Thymus (tissue), 11 donors: Measurements from ENCODE around the gene PKNOX2. TPM values are rescaled to one million over a fixed set of nuclear protein-coding genes. Genes with fewer than 3 reads are reported as not detected.

ENCODE experiments used
- DNase-seq, 9 donors: peaks; one replicate each; pipeline ENCODE4 v3.0.0-alpha.2; 2013; ENCODE audit warnings: low spot score in 9 of 9, low read depth in 6 of 9, missing footprints in 1 of 9
- H3K27ac ChIP-seq, 2 donors: one replicate each; pipeline ENCODE4 v1.5.1; 2013; ENCODE audit warnings: control low read depth in 1 of 2, low read depth in 1 of 2, low read length in 1 of 2, mild to moderate bottlenecking in 1 of 2, moderate library complexity in 1 of 2
- H3K27me3 ChIP-seq, 2 donors: one replicate each; pipeline ENCODE4 v1.5.1; 2013; ENCODE audit warnings: low read length in 1 of 2; ENCODE audit not compliant: control insufficient read depth in 2 of 2, insufficient read depth in 1 of 2
- H3K36me3 ChIP-seq, 2 donors: one replicate each; pipeline ENCODE4 v1.5.1; 2013; ENCODE audit warnings: low read length in 1 of 2, mild to moderate bottlenecking in 1 of 2, moderate library complexity in 1 of 2; ENCODE audit not compliant: control insufficient read depth in 2 of 2, insufficient read depth in 2 of 2
- H3K4me1 ChIP-seq, 2 donors: one replicate each; pipeline ENCODE4 v1.5.1; 2013; ENCODE audit warnings: low read length in 2 of 2; ENCODE audit not compliant: control insufficient read depth in 2 of 2, insufficient read depth in 2 of 2
- H3K4me3 ChIP-seq, 2 donors: one replicate each; pipeline ENCODE4 v1.5.1; 2013; ENCODE audit warnings: low read length in 2 of 2, control low read depth in 1 of 2, mild to moderate bottlenecking in 1 of 2
- H3K9me3 ChIP-seq, 2 donors: one replicate each; pipeline ENCODE4 v1.5.1; 2013; ENCODE audit warnings: low read length in 1 of 2, mild to moderate bottlenecking in 1 of 2; ENCODE audit not compliant: control insufficient read depth in 2 of 2, insufficient read depth in 1 of 2
- WGBS: extraction: QIAGEN DNeasy Blood & Tissue Kit; methylation state at CpG from one replicate; pipeline ENCODE4 v1.1.7; 2013; 5-methylcytosine and 5-hydroxymethylcytosine counted together
- polyA plus RNA-seq: library from polyadenylated mRNA; stranded (reverse); fragments of 200-250 nt; gene quantifications from one replicate; pipeline ENCODE4 v1.2.3, GENCODE V29; 2013
- total RNA-seq: library from RNA; stranded (reverse); fragments of 120-200 nt; gene quantifications from one replicate; pipeline ENCODE4 v1.2.4, GENCODE V29; 2013
- donor health status: healthy.

PKNOX2 gene
- total and polyA plus RNA-seq, 2 donors = 1.3 to 2.2 TPM

DNA sequence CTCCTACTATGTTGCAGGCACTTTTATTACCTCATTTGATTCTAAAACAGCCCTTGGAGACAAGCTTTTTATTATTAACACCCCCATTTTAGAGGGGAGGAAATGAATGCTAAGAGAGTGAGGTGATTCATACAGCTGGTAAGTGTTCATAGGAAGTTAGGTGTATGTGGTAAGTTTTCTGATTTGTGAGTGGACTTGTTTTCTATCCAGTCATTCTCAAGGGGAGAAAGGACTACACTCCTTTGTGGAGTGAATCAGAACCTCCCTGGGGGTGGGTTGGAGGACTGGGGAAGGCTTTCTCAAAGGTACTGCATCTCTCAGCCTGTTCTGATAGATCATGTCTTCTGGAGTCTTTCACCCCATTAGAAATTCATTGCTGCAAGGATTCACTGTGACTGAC, 23.5 kb downstream of the PKNOX2 start:
- Histone ChIP-seq H3K9me3 (peaks cover 0 to 3% of the 10 kb centered on the region in 2 donors), H3K4me3 (no peak overlapping the region), H3K27ac (no peak overlapping the region), H3K27me3 (peaks cover 0 to 27% of the 10 kb centered on the region in 2 donors), H3K36me3 (no peaks in the 10 kb centered on the region), H3K4me1 (no peaks in the 10 kb centered on the region)
- no peak for DNase-seq

DNA sequence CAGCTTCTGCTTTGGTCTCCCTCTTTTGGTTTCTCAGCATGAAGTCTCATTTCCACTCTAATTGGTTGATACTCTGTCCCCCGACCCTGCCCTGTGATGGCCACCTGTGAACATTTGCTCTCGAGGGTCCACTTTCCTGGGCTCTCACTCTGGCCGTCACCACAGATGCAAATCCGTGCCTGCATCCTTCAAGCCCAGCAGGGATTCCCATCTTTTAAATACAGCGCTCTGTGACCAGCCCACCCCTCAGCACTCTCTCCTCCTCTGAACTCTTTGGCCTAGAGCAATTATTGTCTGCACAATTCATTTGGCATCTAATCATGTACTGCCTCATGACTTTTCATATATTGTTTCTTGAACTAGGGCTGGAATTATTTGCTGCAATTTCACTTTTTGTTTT, 26.0 kb downstream of the PKNOX2 start:
- H3K9me3 ChIP-seq = peaks cover 0 to 3% of the 10 kb centered on the region in 2 donors
- no peaks in the 10 kb centered on the region for H3K4me1 ChIP-seq
- DNase-seq = no peak
- no peak overlapping the region for H3K4me3 ChIP-seq
- H3K36me3 ChIP-seq = no peaks in the 10 kb centered on the region
- H3K27me3 ChIP-seq = peaks cover 0 to 23% of the 10 kb centered on the region in 2 donors
- no peak overlapping the region for H3K27ac ChIP-seq
- WGBS = 57% methylated on average over 5 of the region's 5 CpGs

DNA sequence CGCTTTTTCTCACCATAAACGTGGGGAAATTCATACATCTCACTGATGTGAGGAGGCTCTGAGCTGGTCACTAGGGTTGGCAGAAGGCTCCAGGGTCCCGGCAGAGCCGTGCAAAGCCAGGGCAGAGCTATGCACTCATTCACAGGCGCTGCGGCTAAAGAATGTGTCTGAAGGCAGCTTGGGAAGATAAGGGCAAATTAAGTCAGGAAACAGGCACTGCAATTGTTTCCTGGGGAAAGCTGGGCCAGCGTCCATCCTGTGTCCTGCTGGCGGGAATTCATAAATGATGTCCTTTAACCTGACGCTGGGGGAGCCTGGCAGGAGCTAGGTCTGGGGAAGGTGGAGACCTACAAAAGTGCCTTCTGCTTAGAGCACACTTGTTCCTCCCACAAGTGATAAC, 27.6 kb downstream of the PKNOX2 start:
- Histone ChIP-seq H3K36me3 (no peaks in the 10 kb centered on the region), H3K9me3 (peaks cover 0 to 3% of the 10 kb centered on the region in 2 donors), H3K4me3 (no peak overlapping the region), H3K27ac (no peak overlapping the region), H3K27me3 (peaks cover 0 to 23% of the 10 kb centered on the region in 2 donors), H3K4me1 (no peaks in the 10 kb centered on the region)
- WGBS = 10% methylated on average over 9 of the region's 9 CpGs
- DNase-seq = no peak

DNA sequence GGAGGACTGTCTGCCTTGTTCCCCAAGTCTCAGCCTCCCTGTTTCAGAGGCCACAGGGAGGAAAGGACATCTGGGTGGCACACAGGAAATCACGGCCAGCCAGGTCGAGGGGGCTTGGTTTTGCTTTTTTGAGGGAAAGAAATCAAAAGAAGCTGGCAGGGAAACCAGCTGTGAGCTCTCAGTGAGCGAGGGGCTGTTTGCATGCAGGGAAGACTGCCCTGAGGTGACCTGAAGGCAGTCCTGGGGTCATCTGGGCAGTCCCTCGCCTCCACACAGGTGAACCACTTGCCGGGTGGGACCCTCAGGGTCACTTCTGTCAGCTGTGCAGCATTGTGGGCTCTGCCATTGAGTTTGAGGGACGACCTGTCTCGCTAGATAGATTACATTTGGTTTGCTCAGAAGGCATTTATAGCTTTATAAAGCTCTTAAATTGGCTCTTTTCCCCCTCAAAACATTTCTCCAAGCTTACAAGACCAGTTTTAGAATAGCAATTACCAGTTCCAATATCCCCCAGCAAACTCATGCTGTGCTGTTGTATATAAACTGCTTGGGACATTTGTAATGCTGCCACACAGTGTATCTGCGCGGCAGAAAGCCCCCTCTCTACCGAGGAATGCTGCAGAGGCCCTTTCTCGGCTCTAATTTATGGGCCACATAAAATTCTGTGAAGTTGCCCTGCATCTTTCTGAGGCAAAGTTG, 28.3 kb downstream of the PKNOX2 start:
- Histone ChIP-seq H3K36me3 (no peaks in the 10 kb centered on the region), H3K4me3 (no peak overlapping the region), H3K9me3 (peaks cover 0 to 3% of the 10 kb centered on the region in 2 donors), H3K4me1 (no peaks in the 10 kb centered on the region), H3K27me3 (peaks cover 0 to 23% of the 10 kb centered on the region in 2 donors), H3K27ac (no peak overlapping the region)
- no peak for DNase-seq
- 73% methylated on average over 11 of the region's 11 CpGs for WGBS

DNA sequence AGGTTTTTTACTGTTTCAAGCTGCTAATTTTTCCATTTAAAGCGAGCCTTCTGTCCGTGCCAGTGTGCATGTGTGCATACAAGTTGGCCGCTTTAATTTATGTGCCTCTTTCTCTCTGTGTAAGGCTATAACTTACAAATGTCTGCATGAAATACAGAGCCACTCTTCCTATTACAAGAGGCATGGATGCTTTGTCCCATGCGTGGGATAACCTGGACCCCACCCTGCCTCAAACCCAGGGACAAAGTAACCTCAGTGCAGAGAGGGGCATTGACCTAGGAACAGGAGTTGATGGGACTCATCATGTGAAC, 28.8 kb downstream of the PKNOX2 start:
- Histone ChIP-seq H3K27ac (no peak overlapping the region), H3K36me3 (no peaks in the 10 kb centered on the region), H3K4me1 (no peaks in the 10 kb centered on the region), H3K9me3 (peaks cover 0 to 3% of the 10 kb centered on the region in 2 donors), H3K27me3 (peaks cover 0 to 23% of the 10 kb centered on the region in 2 donors), H3K4me3 (no peak overlapping the region)
- 95% methylated on average over 4 of the region's 4 CpGs for WGBS
- DNase-seq = no peak

DNA sequence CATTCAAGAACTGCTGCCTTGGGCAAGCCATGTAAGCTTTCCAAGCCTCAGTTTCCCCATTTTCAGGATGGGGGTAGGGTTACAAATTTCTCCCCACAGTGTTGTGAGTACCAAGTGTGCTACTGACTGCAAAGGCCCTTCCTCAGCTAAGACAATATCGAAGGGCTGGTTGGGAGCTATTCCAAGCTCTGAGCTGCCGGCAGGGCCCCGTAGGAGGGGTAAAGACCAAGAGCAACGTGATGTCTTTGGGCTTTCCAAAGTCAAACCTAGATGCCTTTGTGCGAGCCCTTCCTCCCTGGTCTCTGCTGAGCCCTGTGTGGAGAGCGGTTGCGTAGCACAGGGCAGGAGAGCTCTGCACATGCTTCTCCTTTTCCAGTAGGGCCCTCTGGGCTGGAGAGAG, 29.3 kb downstream of the PKNOX2 start:
- Histone ChIP-seq H3K36me3 (no peaks in the 10 kb centered on the region), H3K27ac (no peak overlapping the region), H3K27me3 (peaks cover 0 to 21% of the 10 kb centered on the region in 2 donors), H3K4me1 (no peaks in the 10 kb centered on the region), H3K9me3 (peaks cover 0 to 3% of the 10 kb centered on the region in 2 donors), H3K4me3 (no peak overlapping the region)
- 82% methylated on average over 7 of the region's 7 CpGs for WGBS
- no peak for DNase-seq

DNA sequence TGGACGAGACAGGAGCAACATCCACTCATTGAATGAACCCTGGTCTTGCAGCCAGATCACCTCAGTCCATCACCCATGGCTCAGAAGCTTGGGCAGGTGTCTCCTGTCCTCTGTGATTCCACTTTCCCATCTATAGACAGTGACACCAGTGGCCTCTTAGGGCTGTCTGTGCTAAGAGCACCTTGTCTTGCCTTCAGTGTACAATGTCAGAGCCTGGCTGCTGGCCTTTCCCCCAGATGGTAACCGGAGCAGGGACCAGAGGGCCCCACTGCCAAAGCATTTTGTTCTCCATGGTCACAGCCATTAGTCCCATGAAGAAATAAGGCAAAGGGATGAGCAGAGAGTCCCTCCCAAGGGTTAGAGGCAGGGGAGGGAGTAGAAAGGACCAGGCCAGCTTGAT, 35.4 kb downstream of the PKNOX2 start:
- 90% methylated on average over 2 of the region's 2 CpGs for WGBS
- Histone ChIP-seq H3K4me3 (no peak overlapping the region), H3K4me1 (peaks cover 0 to 3% of the 10 kb centered on the region in 2 donors), H3K36me3 (no peaks in the 10 kb centered on the region), H3K27ac (no peak overlapping the region), H3K9me3 (peaks cover 0 to 1% of the 10 kb centered on the region in 2 donors), H3K27me3 (peaks cover 0 to 8% of the 10 kb centered on the region in 2 donors)
- DNase-seq = no peak

DNA sequence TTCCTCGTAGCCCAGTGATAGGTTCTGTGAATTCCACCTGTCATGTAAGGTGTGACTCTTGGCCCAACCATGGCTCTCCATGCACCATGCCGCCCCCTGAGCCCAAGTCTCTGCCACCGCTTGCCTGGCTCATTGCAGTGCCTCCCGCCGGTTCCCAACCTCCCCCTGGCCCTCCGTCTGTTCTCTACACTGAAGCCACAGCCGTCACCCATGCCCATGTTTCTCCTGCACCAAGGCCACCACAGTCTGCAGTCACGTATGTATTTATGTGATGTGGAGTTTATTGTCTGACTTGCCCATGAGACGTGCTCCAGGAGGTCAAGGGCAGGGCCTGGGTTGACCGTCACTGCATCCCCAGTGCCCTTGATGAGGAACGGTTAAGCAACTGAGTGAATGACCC, 35.9 kb downstream of the PKNOX2 start:
- 97% methylated on average over 11 of the region's 11 CpGs for WGBS
- peaks cover 0 to 8% of the 10 kb centered on the region in 2 donors for H3K27me3 ChIP-seq
- no peaks in the 10 kb centered on the region for H3K36me3 ChIP-seq
- peaks cover 0 to 1% of the 10 kb centered on the region in 2 donors for H3K9me3 ChIP-seq
- peaks cover 0 to 3% of the 10 kb centered on the region in 2 donors for H3K4me1 ChIP-seq
- no peak overlapping the region for H3K27ac ChIP-seq
- no peak for DNase-seq
- no peak overlapping the region for H3K4me3 ChIP-seq

DNA sequence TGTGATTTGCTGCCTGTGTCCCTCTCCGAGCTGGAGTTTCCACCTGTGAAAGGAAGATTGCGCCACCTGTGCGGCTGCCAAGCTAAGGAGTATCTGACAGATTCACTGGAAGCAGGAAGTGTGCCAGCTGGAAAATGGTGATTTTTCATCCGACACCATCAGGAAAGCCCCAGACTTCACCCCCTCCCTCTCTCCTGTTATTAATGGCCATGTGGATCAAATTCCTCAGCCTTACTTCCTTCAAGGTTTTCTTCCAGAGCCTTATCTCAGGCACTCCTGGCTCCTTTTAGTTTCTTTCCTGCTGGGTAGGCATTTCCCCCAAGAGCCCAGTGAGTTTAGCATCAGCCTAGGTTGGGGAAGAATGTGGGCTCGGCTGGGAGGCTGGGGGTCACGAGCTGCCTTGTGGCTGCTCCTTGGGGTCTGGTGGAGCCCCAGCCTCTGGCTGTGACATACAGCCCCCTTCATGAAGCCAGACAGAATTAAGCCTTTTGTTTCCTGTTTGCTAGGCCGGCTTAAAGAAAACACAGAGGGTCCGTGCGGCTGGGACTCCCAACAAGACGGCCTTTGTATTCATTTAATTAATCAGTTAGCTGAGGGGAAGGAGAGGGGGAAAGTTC, 37.1 kb downstream of the PKNOX2 start:
- 76% methylated on average over 10 of the region's 10 CpGs for WGBS
- peak in 2 of 9 donors; percentile 4 to 18 for DNase-seq
- Histone ChIP-seq H3K9me3 (peaks cover 0 to 1% of the 10 kb centered on the region in 2 donors), H3K27me3 (peaks cover 0 to 8% of the 10 kb centered on the region in 2 donors), H3K4me3 (no peak overlapping the region), H3K27ac (peak overlapping the region in 1 of 2 donors; percentile 30), H3K36me3 (no peaks in the 10 kb centered on the region), H3K4me1 (peaks cover 0 to 3% of the 10 kb centered on the region in 2 donors)
